Trophoblast cell (in vitro differentiated cells and primary cell): ENCODE data around the gene IDE. TPM values are rescaled to one million over a fixed set of nuclear protein-coding genes. Genes with fewer than 3 reads are reported as not detected.
A peak's percentile ranks its signal among the peaks of the same experiment; 100 is the strongest.

ENCODE experiments used
- DNase-seq, 2 donors: peaks; one replicate each; pipeline ENCODE4 v3.0.0-alpha.2; 2016
- H2AFZ ChIP-seq: 2 replicates; pipeline ENCODE4 v1.6.1; 2013; ENCODE audit warnings: low read length, moderate library complexity, mild to moderate bottlenecking; ENCODE audit not compliant: insufficient read depth, poor library complexity
- H2AK5ac ChIP-seq: 2 replicates; pipeline ENCODE4 v1.6.1; 2013; ENCODE audit warnings: mild to moderate bottlenecking, low read length
- H2BK120ac ChIP-seq: 2 replicates; pipeline ENCODE4 v1.6.1; 2013; ENCODE audit warnings: low read length, mild to moderate bottlenecking, moderate library complexity; ENCODE audit not compliant: insufficient read depth, poor library complexity
- H2BK12ac ChIP-seq: 2 replicates; pipeline ENCODE4 v1.6.1; 2013; ENCODE audit warnings: mild to moderate bottlenecking, low read length, moderate library complexity
- H2BK5ac ChIP-seq: 2 replicates; pipeline ENCODE4 v1.6.1; 2013; ENCODE audit warnings: low read length, low read depth, moderate library complexity, mild to moderate bottlenecking; ENCODE audit not compliant: poor library complexity
- H3K14ac ChIP-seq: 2 replicates; pipeline ENCODE4 v1.6.1; 2013; ENCODE audit warnings: mild to moderate bottlenecking, low read length
- H3K18ac ChIP-seq: 2 replicates; pipeline ENCODE4 v1.6.1; 2013; ENCODE audit warnings: mild to moderate bottlenecking, low read length
- H3K23ac ChIP-seq: 2 replicates; pipeline ENCODE4 v1.6.1; 2013; ENCODE audit warnings: low read length
- H3K27ac ChIP-seq: 2 replicates; pipeline ENCODE4 v1.5.1; 2013; ENCODE audit warnings: low read depth, mild to moderate bottlenecking, inconsistent platforms, low read length, moderate library complexity
- H3K27me3 ChIP-seq: 2 replicates; pipeline ENCODE4 v1.6.1; 2013; ENCODE audit warnings: inconsistent platforms, mild to moderate bottlenecking, low read length, moderate library complexity; ENCODE audit not compliant: insufficient read depth
- H3K36me3 ChIP-seq, 2 experiments: 1 replicate in 1 of 2; 2 replicates in 1 of 2; pipeline ENCODE4 v1.6.1; 2013; ENCODE audit warnings: low read length in 2 of 2, mild to moderate bottlenecking in 2 of 2, moderate library complexity in 1 of 2; ENCODE audit not compliant: insufficient read depth in 2 of 2, control insufficient read depth in 1 of 2
- H3K4ac ChIP-seq: 2 replicates; pipeline ENCODE4 v1.6.1; 2013; ENCODE audit warnings: low read depth, mild to moderate bottlenecking, low read length, moderate library complexity
- H3K4me1 ChIP-seq, 2 experiments: 1 replicate in 1 of 2; 2 replicates in 1 of 2; pipeline ENCODE4 v1.6.1; 2013; ENCODE audit warnings: low read length in 2 of 2, mild to moderate bottlenecking in 2 of 2, moderate library complexity in 1 of 2; ENCODE audit not compliant: insufficient read depth in 2 of 2, control insufficient read depth in 1 of 2
- H3K4me2 ChIP-seq: 2 replicates; pipeline ENCODE4 v1.6.1; 2013; ENCODE audit warnings: inconsistent platforms, mild to moderate bottlenecking, low read length, moderate library complexity
- H3K4me3 ChIP-seq: 2 replicates; pipeline ENCODE4 v1.5.1; 2013; ENCODE audit warnings: mild to moderate bottlenecking, low read depth, low read length, inconsistent platforms
- H3K79me1 ChIP-seq: one replicate; pipeline ENCODE4 v1.6.1; 2013; ENCODE audit warnings: low read length
- H3K79me2 ChIP-seq: 2 replicates; pipeline ENCODE4 v1.6.1; 2013; ENCODE audit warnings: low read length, mild to moderate bottlenecking; ENCODE audit not compliant: control insufficient read depth, insufficient read depth, poor library complexity
- H3K9ac ChIP-seq: 2 replicates; pipeline ENCODE4 v1.6.1; 2013; ENCODE audit warnings: mild to moderate bottlenecking, low read length
- H3K9me3 ChIP-seq: 2 replicates; pipeline ENCODE4 v1.6.1; 2013; ENCODE audit warnings: low read depth, mild to moderate bottlenecking, control low read depth, inconsistent platforms, low read length; ENCODE audit not compliant: insufficient read depth
- H4K12ac ChIP-seq: 2 replicates; pipeline ENCODE4 v1.6.1; 2013; ENCODE audit warnings: low read depth, mild to moderate bottlenecking, low read length, moderate library complexity
- H4K8ac ChIP-seq: 2 replicates; pipeline ENCODE4 v1.6.1; 2013; ENCODE audit warnings: low read depth, mild to moderate bottlenecking, low read length, moderate library complexity
- H4K91ac ChIP-seq: one replicate; pipeline ENCODE4 v1.6.1; 2013; ENCODE audit warnings: low read depth, mild to moderate bottlenecking, low read length, moderate library complexity
- WGBS: extraction: QIAGEN DNeasy Blood & Tissue Kit; methylation state at CpG from one replicate; pipeline ENCODE4 v1.1.7; 2013; ENCODE audit warnings: missing lambda C conversion rate; ENCODE audit not compliant: insufficient read length, insufficient coverage; ENCODE audit errors: extremely low coverage; 5-methylcytosine and 5-hydroxymethylcytosine counted together
- polyA plus RNA-seq: library from polyadenylated mRNA; stranded (reverse); fragments of 200-250 nt; gene quantifications from 2 replicates; pipeline ENCODE4 v1.2.3, GENCODE V29; 2013

Gene IDE
- polyA plus RNA-seq, result 13.3 and 13.9 TPM in 2 replicates

DNA sequence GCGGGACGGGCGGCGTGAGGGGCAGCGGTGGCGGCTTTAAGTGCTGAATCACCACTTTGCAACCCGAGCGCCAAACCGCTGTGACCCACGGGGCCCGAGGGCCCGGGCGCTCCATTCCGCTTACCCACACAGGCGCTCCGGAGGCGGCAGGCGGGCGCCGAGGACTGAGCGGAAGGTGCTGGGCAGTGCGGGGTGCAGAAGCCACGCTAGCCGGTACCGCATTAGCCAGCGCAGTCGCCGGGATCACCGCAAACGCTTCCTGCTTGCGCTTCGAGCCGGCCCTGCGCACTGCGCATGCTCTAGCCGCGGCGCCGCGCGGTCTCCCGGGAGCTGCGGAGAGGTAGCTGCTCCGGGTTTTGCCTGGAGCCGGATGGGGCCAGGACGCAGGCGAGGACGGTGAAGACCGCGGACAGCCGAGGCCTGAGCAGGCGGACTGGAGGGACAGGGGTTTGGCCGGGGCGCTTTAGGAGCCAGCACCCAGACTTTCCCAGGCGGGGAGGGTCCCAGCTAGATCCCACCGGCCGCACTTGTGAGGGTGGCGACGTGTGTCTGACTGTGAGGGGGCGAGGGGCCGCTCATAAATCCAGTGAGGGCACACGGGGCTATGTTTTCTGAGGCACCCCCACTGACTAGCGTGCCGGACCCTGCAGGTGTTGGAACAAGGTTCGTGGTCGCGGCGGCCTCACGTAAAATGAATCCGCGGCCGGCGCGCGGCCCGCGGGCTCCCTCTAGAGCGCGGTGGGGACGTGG, at the start of gene IDE:
IDE (minus strand) TSS at position 296 of the 750 bp plus-strand sequence; CDS start at position 222, 74 bp downstream.
- DNase-seq, result peak; percentile 91 to 94

DNA sequence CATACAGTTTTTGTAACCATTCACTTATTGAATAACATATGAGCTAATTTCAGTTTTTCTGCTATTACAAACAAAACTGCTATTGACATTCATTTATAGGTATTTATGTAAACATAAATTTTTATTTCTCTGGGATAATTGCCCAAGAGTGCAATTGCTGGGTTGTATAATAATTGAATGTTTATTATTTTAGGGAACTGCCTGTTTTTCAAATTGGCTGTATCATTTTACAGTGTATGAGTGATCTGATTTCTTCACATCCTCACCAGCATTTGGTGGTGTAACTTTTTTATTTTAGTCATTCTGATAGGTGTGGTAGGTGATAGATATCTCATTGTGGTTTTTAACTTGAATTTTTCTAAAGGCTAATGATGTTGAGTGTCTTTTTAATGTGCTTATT, 45.5 kb upstream of the IDE start:
- Histone ChIP-seq H3K36me3 (peaks cover 16 to 19% of the 10 kb centered on the region in 2 experiments), H3K27ac (no peak overlapping the region), H4K8ac (no peak overlapping the region), H3K79me1 (no peaks in the 10 kb centered on the region), H3K14ac (no peak overlapping the region), H3K4me3 (no peak overlapping the region), H2AFZ (no peak overlapping the region), H3K9me3 (no peaks in the 10 kb centered on the region), H2BK12ac (no peak overlapping the region), H4K91ac (no peak overlapping the region), H3K4ac (no peak overlapping the region), H2BK120ac (no peak overlapping the region), H4K12ac (no peak overlapping the region), H3K79me2 (no peaks in the 10 kb centered on the region), H3K4me1 (no peaks in the 10 kb centered on the region), H3K23ac (no peak overlapping the region), H2BK5ac (no peak overlapping the region), H3K9ac (no peak overlapping the region), H3K18ac (no peak overlapping the region), H2AK5ac (no peak overlapping the region), H3K4me2 (no peak overlapping the region), H3K27me3 (no peaks in the 10 kb centered on the region)
- DNase-seq, result no peak

More for the DNA sequence above, at the start of gene IDE:
- H3K14ac ChIP-seq, result peak within 1 kb of the TSS; percentile 65
- peak within 1 kb of the TSS; percentile 95 for H2BK5ac ChIP-seq
- H3K36me3 ChIP-seq, result no peaks in the 10 kb centered on the region
- H3K79me2 ChIP-seq, result peaks cover 15% of the 10 kb centered on the region
- peak within 1 kb of the TSS; percentile 98 for H3K18ac ChIP-seq
- peak within 1 kb of the TSS; percentile 94 for H2AFZ ChIP-seq
- no peaks in the 10 kb centered on the region for H3K9me3 ChIP-seq
- H3K9ac ChIP-seq, result peak within 1 kb of the TSS; percentile 89
- H3K4ac ChIP-seq, result peak within 1 kb of the TSS; percentile 82
- H3K27ac ChIP-seq, result peak within 1 kb of the TSS; percentile 98
- peak within 1 kb of the TSS; percentile 90 for H3K4me2 ChIP-seq
- H2BK12ac ChIP-seq, result peak within 1 kb of the TSS; percentile 92
- no peak within 1 kb of the TSS for H3K23ac ChIP-seq
- H2AK5ac ChIP-seq, result no peak within 1 kb of the TSS
- no peaks in the 10 kb centered on the region for H3K27me3 ChIP-seq
- peaks cover 13% of the 10 kb centered on the region for H3K79me1 ChIP-seq
- peak within 1 kb of the TSS; percentile 85 for H3K4me3 ChIP-seq
- H4K91ac ChIP-seq, result peak within 1 kb of the TSS; percentile 93
- peak within 1 kb of the TSS; percentile 94 for H4K8ac ChIP-seq
- H3K4me1 ChIP-seq, result peaks cover 0 to 8% of the 10 kb centered on the region in 2 experiments
- WGBS, result no CpG with 5 or more reads among the region's 80 CpGs
- peak within 1 kb of the TSS; percentile 96 for H2BK120ac ChIP-seq
- peak within 1 kb of the TSS; percentile 98 for H4K12ac ChIP-seq

- Histone ChIP-seq H3K4me2 (no peak overlapping the region), H2AFZ (no peak overlapping the region), H3K9ac (no peak overlapping the region), H3K79me2 (no peaks in the 10 kb centered on the region), H2BK5ac (no peak overlapping the region), H3K4me3 (no peak overlapping the region), H2BK12ac (no peak overlapping the region), H2BK120ac (no peak overlapping the region), H3K14ac (no peak overlapping the region), H4K91ac (no peak overlapping the region), H3K27me3 (no peaks in the 10 kb centered on the region), H3K79me1 (no peaks in the 10 kb centered on the region), H4K12ac (no peak overlapping the region), H3K36me3 (peaks cover 14% of the 10 kb centered on the region in 2 experiments), H3K27ac (no peak overlapping the region), H3K18ac (no peak overlapping the region), H2AK5ac (no peak overlapping the region), H3K9me3 (no peaks in the 10 kb centered on the region), H3K4me1 (no peaks in the 10 kb centered on the region), H4K8ac (no peak overlapping the region), H3K23ac (no peak overlapping the region), H3K4ac (no peak overlapping the region)
- no peak for DNase-seq
- no CpG with 5 or more reads among the region's 3 CpGs for WGBS
These were observed 41.6 kb upstream of the IDE start for GRCh38 chr10:92615515-92615914.

DNA sequence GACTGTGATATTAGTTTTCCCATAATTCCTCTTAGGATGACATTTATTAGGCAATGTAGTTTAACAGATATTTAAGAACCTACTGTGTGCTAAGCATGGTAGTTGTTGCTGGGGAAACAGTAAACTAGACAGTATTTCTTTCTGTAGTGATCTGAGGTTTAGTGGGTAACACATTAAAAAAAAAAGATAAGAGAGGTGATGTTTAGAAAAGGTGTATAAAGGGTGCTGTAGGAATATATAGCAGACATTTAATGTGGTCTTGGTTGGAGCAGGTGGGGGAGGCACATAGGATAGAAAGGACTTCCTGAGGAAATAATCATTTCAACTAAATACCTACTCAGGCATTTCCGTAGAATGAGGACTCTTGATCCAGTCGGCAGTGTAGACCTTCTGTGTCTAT, 30.9 kb upstream of the IDE start:
- H3K23ac ChIP-seq, result no peak overlapping the region
- H3K9ac ChIP-seq, result no peak overlapping the region

More for the DNA sequence above, 30.9 kb upstream of the IDE start:
- no peak overlapping the region for H2AFZ ChIP-seq
- H2BK5ac ChIP-seq, result no peak overlapping the region
- no peak overlapping the region for H2BK120ac ChIP-seq
- no peak overlapping the region for H3K4ac ChIP-seq
- no CpG with 5 or more reads among the region's 2 CpGs for WGBS
- no peaks in the 10 kb centered on the region for H3K4me1 ChIP-seq
- H3K79me1 ChIP-seq, result no peaks in the 10 kb centered on the region
- no peak overlapping the region for H2AK5ac ChIP-seq
- H3K36me3 ChIP-seq, result peaks cover 2 to 5% of the 10 kb centered on the region in 2 experiments
- no peak overlapping the region for H4K91ac ChIP-seq
- no peak overlapping the region for H4K8ac ChIP-seq
- no peaks in the 10 kb centered on the region for H3K9me3 ChIP-seq
- no peak overlapping the region for H4K12ac ChIP-seq
- H3K14ac ChIP-seq, result no peak overlapping the region
- no peak overlapping the region for H3K27ac ChIP-seq
- H3K79me2 ChIP-seq, result no peaks in the 10 kb centered on the region
- DNase-seq, result no peak
- H3K4me2 ChIP-seq, result no peak overlapping the region
- no peak overlapping the region for H3K4me3 ChIP-seq
- H3K27me3 ChIP-seq, result no peaks in the 10 kb centered on the region
- H2BK12ac ChIP-seq, result no peak overlapping the region
- H3K18ac ChIP-seq, result no peak overlapping the region
